Suprapubic skin (tissue), 3 donors: ENCODE measurements around the gene NFIA.

Experiments used
- CTCF ChIP-seq, 2 donors: fragments of 200-600 bp in 1 of 2; fragments of 450-650 bp in 1 of 2; sonication (generic) in 1 of 2; IDR thresholded peaks; one replicate each; pipeline ENCODE4 v1.5.1; 2016 to 2019; ENCODE audit warnings: antibody characterized with exemption in 2 of 2, mild to moderate bottlenecking in 1 of 2, moderate library complexity in 1 of 2
- EP300 ChIP-seq: sonication (generic); formaldehyde crosslinking; IDR thresholded peaks from one replicate; pipeline ENCODE4 v1.6.1; 2017; ENCODE audit warnings: antibody characterized with exemption
- POLR2A ChIP-seq, 2 donors: fragments of 450-650 bp; IDR thresholded peaks; one replicate each; pipeline ENCODE4 v1.6.1; 2017; ENCODE audit warnings: antibody characterized with exemption in 2 of 2, mild to moderate bottlenecking in 2 of 2, moderate library complexity in 2 of 2

- TF ChIP-seq CTCF (IDR thresholded peaks at IDR 0.05), result no peak
- no peak for TF ChIP-seq EP300
- no peak for TF ChIP-seq POLR2A (IDR thresholded peaks at IDR 0.05)
These were observed 422.6 kb downstream of the NFIA start for GRCh38 chr1:61504852-61505390.
